GM23248 (cell line): ENCODE data around the gene SLC25A48.

Experiments
- EZH2 ChIP-seq: fragments of 200-600 bp; sonication (generic); IDR thresholded peaks from 2 replicates; pipeline ENCODE4 v1.6.1; 2018; ENCODE audit warnings: antibody characterized with exemption, mild to moderate bottlenecking; ENCODE audit not compliant: insufficient read depth, poor library complexity, severe bottlenecking
- EZH2phosphoT487 ChIP-seq: fragments of 200-600 bp; sonication (generic); IDR thresholded peaks from 2 replicates; pipeline ENCODE4 v1.6.1; 2018; ENCODE audit warnings: antibody characterized with exemption, moderate library complexity, mild to moderate bottlenecking, low read depth; ENCODE audit not compliant: insufficient read depth

- TF ChIP-seq EZH2 (no peak), EZH2phosphoT487 (no peak)
These were observed 34.8 kb downstream of the SLC25A48 start for GRCh38 chr5:135869276-135869675.
